ENCODE data around the gene ACOT8. TPM values are rescaled to one million over a fixed set of nuclear protein-coding genes. Genes with fewer than 3 reads are reported as not detected.

The ACOT8 gene
- polyA plus RNA-seq, 1 donor (not counting 4 experiments of a cell fraction or from before 2014, with no cell fraction given), result 23.9 TPM

GRCh38 chr20:45850926-45851325 lies 6.3 kb downstream of the ACOT8 start:
- DNase-seq (ENCODE audit: low read depth, low spot score), result no peak
- Histone ChIP-seq H3K9ac (ENCODE audit: control insufficient read depth, extremely low read depth, insufficient read depth, low read length) (no peak overlapping the region), H3K27ac (ENCODE audit: control insufficient read depth, insufficient read depth, low read length) (no peak overlapping the region), H3K27me3 (ENCODE audit: control insufficient read depth, extremely low read depth, insufficient read depth, low read length) (no peaks in the 10 kb centered on the region), H3K36me3 (ENCODE audit: control insufficient read depth in 2 of 2, extremely low read depth in 1 of 2, insufficient read depth in 2 of 2, low read length in 2 of 2) (peaks cover 4 to 5% of the 10 kb centered on the region in 2 experiments), H2AFZ (ENCODE audit: control insufficient read depth, low read length) (no peak overlapping the region), H4K20me1 (ENCODE audit: control insufficient read depth, extremely low read depth, insufficient read depth, low read length) (no peaks in the 10 kb centered on the region), H3K9me1 (ENCODE audit: control insufficient read depth, extremely low read depth, insufficient read depth, low read length) (no peaks in the 10 kb centered on the region), H3K4me2 (ENCODE audit: control insufficient read depth, extremely low read depth, insufficient read depth, low read depth, low read length) (no peak overlapping the region), H3K79me2 (ENCODE audit: control insufficient read depth, insufficient read depth, low read length) (peaks cover 6% of the 10 kb centered on the region), H3K9me3 (ENCODE audit: control insufficient read depth, low read depth, low read length) (no peaks in the 10 kb centered on the region), H3K4me1 (ENCODE audit: control insufficient read depth, extremely low read depth, insufficient read depth, low read length) (peaks cover under 1% of the 10 kb centered on the region), H3K4me3 (ENCODE audit: control insufficient read depth in 2 of 3, extremely low read depth in 1 of 3, insufficient read depth in 2 of 3, low read depth in 1 of 3, low read length in 3 of 3) (no peak overlapping the region)
- no peak for FAIRE-seq
- dilution Hi-C loops (cut with MboI; ENCODE audit: extremely low pct_ligation_motif_present, low sequenced_read_pairs), result no loop called here
- TF ChIP-seq CTCF (optimal IDR thresholded peaks at IDR 0.05 in 1 of 3, IDR thresholded peaks at IDR 0.05 in 1 of 3, conservative IDR thresholded peaks at IDR 0.05 in 1 of 3; ENCODE audit: extremely low read depth in 1 of 3, insufficient read depth in 2 of 3, low read length in 3 of 3) (no peak), EZH2 (IDR thresholded peaks at IDR 0.05; ENCODE audit: low read length) (no peak)

- Histone ChIP-seq H2AFZ (ENCODE audit: control insufficient read depth, low read length) (no peak overlapping the region), H3K9ac (ENCODE audit: control insufficient read depth, extremely low read depth, insufficient read depth, low read length) (no peak overlapping the region), H3K9me3 (ENCODE audit: control insufficient read depth, low read depth, low read length) (no peaks in the 10 kb centered on the region), H3K79me2 (ENCODE audit: control insufficient read depth, insufficient read depth, low read length) (peaks cover 3% of the 10 kb centered on the region), H3K4me1 (ENCODE audit: control insufficient read depth, extremely low read depth, insufficient read depth, low read length) (no peaks in the 10 kb centered on the region), H3K27me3 (ENCODE audit: control insufficient read depth, extremely low read depth, insufficient read depth, low read length) (no peaks in the 10 kb centered on the region), H3K9me1 (ENCODE audit: control insufficient read depth, extremely low read depth, insufficient read depth, low read length) (no peaks in the 10 kb centered on the region), H3K36me3 (ENCODE audit: control insufficient read depth in 2 of 2, extremely low read depth in 1 of 2, insufficient read depth in 2 of 2, low read length in 2 of 2) (peaks cover 6 to 7% of the 10 kb centered on the region in 2 experiments), H3K4me2 (ENCODE audit: control insufficient read depth, extremely low read depth, insufficient read depth, low read depth, low read length) (no peak overlapping the region), H3K27ac (ENCODE audit: control insufficient read depth, insufficient read depth, low read length) (no peak overlapping the region), H4K20me1 (ENCODE audit: control insufficient read depth, extremely low read depth, insufficient read depth, low read length) (no peaks in the 10 kb centered on the region), H3K4me3 (ENCODE audit: control insufficient read depth in 2 of 3, extremely low read depth in 1 of 3, insufficient read depth in 2 of 3, low read depth in 1 of 3, low read length in 3 of 3) (no peak overlapping the region)
- DNase-seq (ENCODE audit: low read depth, low spot score) (no peak), FAIRE-seq (no peak)
- TF ChIP-seq EZH2 (IDR thresholded peaks at IDR 0.05; ENCODE audit: low read length) (no peak), CTCF (optimal IDR thresholded peaks at IDR 0.05 in 1 of 3, IDR thresholded peaks at IDR 0.05 in 1 of 3, conservative IDR thresholded peaks at IDR 0.05 in 1 of 3; ENCODE audit: extremely low read depth in 1 of 3, insufficient read depth in 2 of 3, low read length in 3 of 3) (no peak)
- dilution Hi-C loops (cut with MboI; ENCODE audit: extremely low pct_ligation_motif_present, low sequenced_read_pairs), result no loop called here
These were observed 7.0 kb downstream of the ACOT8 start for GRCh38 chr20:45850238-45850637.
